ENCODE results near the gene CSAD. TPM values are rescaled to one million over a fixed set of nuclear protein-coding genes. Genes with fewer than 3 reads are reported as not detected.
"Not testable (repeated sequence)": the region's sequence is repeated elsewhere in the genome, so short reads cannot be mapped to it uniquely, and the experiment has no call there.

Gene CSAD
- total and polyA plus RNA-seq, 2 experiments from 2014 or later = 15.7 to 16.8 TPM

DNA sequence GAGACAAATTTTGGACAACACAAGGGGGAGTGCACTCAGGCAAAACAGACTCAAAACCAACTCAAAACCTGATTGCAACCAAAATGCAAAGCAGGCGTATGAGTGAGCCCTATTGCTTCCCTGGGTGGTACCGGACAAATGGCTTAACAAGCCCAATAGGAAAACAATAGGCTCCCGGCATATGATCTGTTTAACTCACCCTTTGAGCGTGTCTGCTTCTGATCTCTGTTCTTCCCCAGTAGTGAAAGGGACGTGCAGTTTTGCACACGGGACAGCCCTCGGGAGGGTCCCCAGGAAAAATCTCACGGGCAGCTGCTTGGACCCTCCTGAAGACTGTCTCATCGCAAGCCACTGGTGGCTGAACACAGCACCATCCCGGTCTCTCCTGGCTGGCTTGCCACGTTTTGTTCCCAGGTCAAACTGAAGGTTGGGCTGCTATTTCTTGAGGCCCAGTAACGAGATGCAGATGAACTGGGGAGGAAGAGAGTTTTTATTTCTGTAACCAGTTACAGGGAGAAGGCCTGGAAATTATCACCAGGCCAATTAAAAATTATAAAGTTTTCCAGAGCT is 67.5 kb downstream of the CSAD start:
- no peaks in the 10 kb centered on the region for H3K27me3 ChIP-seq
- H3K4me3 ChIP-seq = no peak overlapping the region
- peak overlapping the region; percentile 65 for H3K4me2 ChIP-seq
- H4K20me1 ChIP-seq (ENCODE audit: insufficient read depth, poor library complexity, severe bottlenecking) = no peaks in the 10 kb centered on the region
- H3K4me1 ChIP-seq (ENCODE audit: insufficient read depth) = peaks cover 7% of the 10 kb centered on the region
- no peaks in the 10 kb centered on the region for H3K9me2 ChIP-seq (replicated peaks; ENCODE audit: insufficient read depth)
- no peak for DNase-seq (ENCODE audit: low spot score)
- 47% methylated on average over 12 of the region's 12 CpGs for WGBS (ENCODE audit: low lambda C conversion rate, missing lambda C conversion rate)
- H2AFZ ChIP-seq = peak overlapping the region; percentile 28
- H3K27ac ChIP-seq = peak overlapping the region; percentile 73
- H3K9me3 ChIP-seq (ENCODE audit: low read depth) = no peaks in the 10 kb centered on the region
- peaks cover 8% of the 10 kb centered on the region for H3K79me2 ChIP-seq
- TF ChIP-seq EZH2phosphoT487 (IDR thresholded peaks at IDR 0.05; ENCODE audit: low read depth, severe bottlenecking, unreplicated experiment) (no peak), EZH2 (IDR thresholded peaks at IDR 0.05; ENCODE audit: borderline replicate concordance) (no peak)
- no peaks in the 10 kb centered on the region for H3K36me3 ChIP-seq (replicated peaks; ENCODE audit: insufficient read depth, low read depth)

DNA sequence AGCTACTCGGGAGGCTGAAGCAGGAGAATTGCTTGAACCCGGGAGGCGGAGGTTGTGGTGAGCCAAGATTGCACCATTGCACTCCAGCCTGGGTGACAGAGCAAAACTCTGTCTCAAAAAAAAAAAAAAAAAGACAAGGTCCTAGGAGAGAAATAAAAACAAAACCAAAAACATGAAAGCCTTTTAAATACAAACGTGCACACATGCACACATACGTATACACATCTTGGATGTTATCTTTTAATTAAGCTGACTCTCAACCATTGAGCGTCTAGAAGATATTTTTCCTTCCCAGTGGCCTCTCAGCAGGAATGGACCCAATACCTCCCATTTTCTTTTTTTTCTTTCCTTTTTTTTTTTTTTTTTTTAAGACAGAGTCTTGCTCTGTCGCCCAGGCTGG is 68.3 kb downstream of the CSAD start:
- not testable (repeated sequence) for H3K4me3 ChIP-seq; H3K27me3 ChIP-seq; H3K9me3 ChIP-seq (ENCODE audit: low read depth); H3K79me2 ChIP-seq; H3K36me3 ChIP-seq (replicated peaks; ENCODE audit: insufficient read depth, low read depth); DNase-seq (ENCODE audit: low spot score); H3K4me1 ChIP-seq (ENCODE audit: insufficient read depth); H2AFZ ChIP-seq; H4K20me1 ChIP-seq (ENCODE audit: insufficient read depth, poor library complexity, severe bottlenecking); H3K9me2 ChIP-seq (replicated peaks; ENCODE audit: insufficient read depth)
- Histone ChIP-seq H3K27ac (peak overlapping the region; percentile 44), H3K4me2 (peak overlapping the region; percentile 65)
- 75% methylated on average over 7 of the region's 7 CpGs for WGBS (ENCODE audit: low lambda C conversion rate, missing lambda C conversion rate)

Small RNA genes within 50 kb of the gene (small RNA-seq; reads per million reads assigned to genes)
- gene HIGD1AP1 = not detected
- not detected for gene RNU6-333P

Other genes starting within 250 kb of the CSAD start
- gene KRT18, start 231.8 kb downstream of the CSAD start, total RNA-seq = 676 and 753 TPM in 2 replicates
- gene KRT18, start 231.8 kb downstream of the CSAD start, polyA plus RNA-seq = 1,621 and 1,849 TPM in 2 replicates
- gene EIF4B, start 174.5 kb downstream of the CSAD start, total RNA-seq = 435 and 449 TPM in 2 replicates
- gene EIF4B, start 174.5 kb downstream of the CSAD start, polyA plus RNA-seq = 53.5 and 65.1 TPM in 2 replicates
- 15.9 and 16.9 TPM in 2 replicates for gene TNS2, start 130.9 kb downstream of the CSAD start, total RNA-seq
- gene TNS2, start 130.9 kb downstream of the CSAD start, polyA plus RNA-seq = 32.2 and 41.8 TPM in 2 replicates
- 19.3 and 20.9 TPM in 2 replicates for gene SPRYD3, start 101.5 kb downstream of the CSAD start, total RNA-seq
- gene SPRYD3, start 101.5 kb downstream of the CSAD start, polyA plus RNA-seq = 24.6 and 25.8 TPM in 2 replicates
- gene IGFBP6, start 83.3 kb downstream of the CSAD start, total RNA-seq = 21.8 and 25.1 TPM in 2 replicates
- gene IGFBP6, start 83.3 kb downstream of the CSAD start, polyA plus RNA-seq = 81.2 and 86.0 TPM in 2 replicates
- gene SOAT2, start 77.4 kb downstream of the CSAD start, total RNA-seq = 18.9 and 21.8 TPM in 2 replicates
- 28.9 and 29.4 TPM in 2 replicates for gene SOAT2, start 77.4 kb downstream of the CSAD start, polyA plus RNA-seq
- 13.2 and 23.2 TPM in 2 replicates for gene ZNF740, start 203 bp downstream of the CSAD start, total RNA-seq
- gene ZNF740, start 203 bp downstream of the CSAD start, polyA plus RNA-seq = 4.4 and 4.6 TPM in 2 replicates
- gene ITGB7, start 26.3 kb upstream of the CSAD start, total RNA-seq = 0.23 TPM in 1 of 2 replicates, not detected in the other
- gene ITGB7, start 26.3 kb upstream of the CSAD start, polyA plus RNA-seq = 1.0 TPM in 1 of 2 replicates, not detected in the other
- gene RARG, start 51.3 kb upstream of the CSAD start, total RNA-seq = 15.1 and 20.9 TPM in 2 replicates
- 24.7 and 28.1 TPM in 2 replicates for gene RARG, start 51.3 kb upstream of the CSAD start, polyA plus RNA-seq
- 7.6 and 9.0 TPM in 2 replicates for gene ESPL1, start 87.4 kb upstream of the CSAD start, total RNA-seq
- 4.4 and 5.8 TPM in 2 replicates for gene ESPL1, start 87.4 kb upstream of the CSAD start, polyA plus RNA-seq
- 377 and 379 TPM in 2 replicates for gene PFDN5, start 114.6 kb upstream of the CSAD start, total RNA-seq
- gene PFDN5, start 114.6 kb upstream of the CSAD start, polyA plus RNA-seq = 415 and 441 TPM in 2 replicates
- gene MYG1, start 118.8 kb upstream of the CSAD start, total RNA-seq = 25.5 and 35.8 TPM in 2 replicates
- 34.6 and 35.9 TPM in 2 replicates for gene MYG1, start 118.8 kb upstream of the CSAD start, polyA plus RNA-seq
- gene AAAS, start 140.7 kb upstream of the CSAD start, total RNA-seq = 57.3 and 60.3 TPM in 2 replicates
- gene AAAS, start 140.7 kb upstream of the CSAD start, polyA plus RNA-seq = 70.6 and 79.9 TPM in 2 replicates
- 0.20 TPM in 1 of 2 replicates, not detected in the other for gene SP7, start 155.4 kb upstream of the CSAD start, total RNA-seq
- gene SP7, start 155.4 kb upstream of the CSAD start, polyA plus RNA-seq = 0.60 TPM in 1 of 2 replicates, not detected in the other
- gene SP1, start 199.3 kb upstream of the CSAD start, total RNA-seq = 48.0 and 53.3 TPM in 2 replicates
- gene SP1, start 199.3 kb upstream of the CSAD start, polyA plus RNA-seq = 11.0 and 12.8 TPM in 2 replicates
- gene AMHR2, start 242.9 kb upstream of the CSAD start, total RNA-seq = 6.4 and 13.9 TPM in 2 replicates
- gene AMHR2, start 242.9 kb upstream of the CSAD start, polyA plus RNA-seq = 12.8 and 16.9 TPM in 2 replicates

All from hepatocyte (in vitro differentiated cells).